PC-3 (cell line): ENCODE results near the gene SENP6. TPM values are rescaled to one million over a fixed set of nuclear protein-coding genes. Genes with fewer than 3 reads are reported as not detected.

ENCODE experiments used
- ATAC-seq: fragments of 200-7000 bp; cut with Tn5 transposase; 2 replicates; pipeline ENCODE4 v1.9.1; 2020; ENCODE audit warnings: mild to moderate bottlenecking, moderate library complexity
- BruUV-seq: library from RNA; stranded (reverse); fragments of 400-500 nt; replicated peaks from 2 replicates; lab custom pipeline; 2021; lab: Mats Ljungman, UMichigan
- CTCF ChIA-PET: fragments of 300-600 bp; sonication (Branson Sonifier 250); formaldehyde crosslinking; loops from one replicate; lab custom pipeline; 2022; ENCODE audit warnings: antibody characterized with exemption; lab: Charles Lee
- POLR2A ChIA-PET: fragments of 300-600 bp; sonication (Branson Sonifier 250); formaldehyde crosslinking; loops from one replicate; lab custom pipeline; 2022; ENCODE audit warnings: antibody characterized with exemption; ENCODE audit not compliant: unreplicated experiment; lab: Charles Lee
- DNase-seq: peaks from one replicate; pipeline ENCODE4 v3.0.0-alpha.2; 2015
- H2AFZ ChIP-seq: fragments of 300-600 bp; sonication (generic); 2 replicates; pipeline ENCODE4 v1.6.0; 2016; ENCODE audit warnings: antibody characterized with exemption, low read length
- H3F3A ChIP-seq: fragments of 300-600 bp; sonication (generic); one replicate; pipeline ENCODE4 v1.6.0; 2017; ENCODE audit warnings: antibody characterized with exemption, low read length, control low read depth, mild to moderate bottlenecking; ENCODE audit not compliant: unreplicated experiment
- H3K27ac ChIP-seq: fragments of 300-600 bp; sonication (generic); 2 replicates; pipeline ENCODE4 v1.5.1; 2016; ENCODE audit warnings: mild to moderate bottlenecking, low read length
- H3K27me3 ChIP-seq: fragments of 300-600 bp; sonication (generic); 2 replicates; pipeline ENCODE4 v1.6.1; 2016; ENCODE audit warnings: low read length, mixed read lengths
- H3K36me3 ChIP-seq: fragments of 300-600 bp; sonication (generic); 2 replicates; pipeline ENCODE4 v1.6.1; 2016; ENCODE audit warnings: low read depth, mixed run types, low read length, mixed read lengths
- H3K4me1 ChIP-seq: fragments of 300-600 bp; sonication (generic); 2 replicates; pipeline ENCODE4 v1.5.1; 2016; ENCODE audit warnings: low read length; ENCODE audit not compliant: insufficient read depth
- H3K4me2 ChIP-seq: fragments of 300-600 bp; sonication (generic); 2 replicates; pipeline ENCODE4 v1.6.0; 2016; ENCODE audit warnings: low read length
- H3K4me3 ChIP-seq: fragments of 300-600 bp; sonication (generic); 2 replicates; pipeline ENCODE4 v1.5.1; 2016; ENCODE audit warnings: mild to moderate bottlenecking, low read length, mixed read lengths
- H3K79me2 ChIP-seq: fragments of 300-600 bp; sonication (generic); 2 replicates; pipeline ENCODE4 v1.6.1; 2017; ENCODE audit warnings: low read length, mixed read lengths
- H3K9ac ChIP-seq: fragments of 300-600 bp; sonication (generic); 2 replicates; pipeline ENCODE4 v1.6.0; 2016; ENCODE audit warnings: mild to moderate bottlenecking, low read length
- H3K9me2 ChIP-seq: fragments of 300-600 bp; sonication (generic); replicated peaks from 2 replicates; pipeline ENCODE4 v1.6.1; 2016; ENCODE audit warnings: mixed run types, low read length, mixed read lengths
- H3K9me3 ChIP-seq: fragments of 300-600 bp; sonication (generic); 2 replicates; pipeline ENCODE4 v1.6.1; 2016; ENCODE audit warnings: low read length, mixed read lengths
- H4K20me1 ChIP-seq: fragments of 300-600 bp; sonication (generic); 2 replicates; pipeline ENCODE4 v1.6.1; 2016; ENCODE audit warnings: low read length, mixed read lengths
- EZH2 ChIP-seq: fragments of 300-600 bp; sonication (generic); IDR thresholded peaks from one replicate; pipeline ENCODE4 v1.6.1; 2017; ENCODE audit warnings: antibody characterized with exemption, mild to moderate bottlenecking, low read length; ENCODE audit not compliant: unreplicated experiment
- EZH2phosphoT487 ChIP-seq: fragments of 300-600 bp; sonication (generic); IDR thresholded peaks from 2 replicates; pipeline ENCODE4 v1.6.1; 2018; ENCODE audit warnings: mild to moderate bottlenecking, antibody characterized with exemption, low read length, borderline replicate concordance
- intact Hi-C: fragments of 100-400 bp; cut with micrococcal nuclease; formaldehyde crosslinking; loops from 2 replicates; pipeline ENCODE4 v1.9.0; 2023
- total RNA-seq: library from RNA; depleted of rRNA; stranded (reverse); fragments of >200 nt; gene quantifications from 2 replicates; pipeline ENCODE4 v1.2.3, GENCODE V29; 2014
- TF ChIP-seq, protein P1 (sequence below): fragments of 300-600 bp; sonication (generic); conservative IDR thresholded peaks from 2 replicates; pipeline ENCODE4 v1.5.1; 2017; ENCODE audit warnings: antibody characterized with exemption, low read depth, mild to moderate bottlenecking, low read length

Gene SENP6
- total RNA-seq, 1 experiment from 2014 or later = 36.3 TPM

DNA sequence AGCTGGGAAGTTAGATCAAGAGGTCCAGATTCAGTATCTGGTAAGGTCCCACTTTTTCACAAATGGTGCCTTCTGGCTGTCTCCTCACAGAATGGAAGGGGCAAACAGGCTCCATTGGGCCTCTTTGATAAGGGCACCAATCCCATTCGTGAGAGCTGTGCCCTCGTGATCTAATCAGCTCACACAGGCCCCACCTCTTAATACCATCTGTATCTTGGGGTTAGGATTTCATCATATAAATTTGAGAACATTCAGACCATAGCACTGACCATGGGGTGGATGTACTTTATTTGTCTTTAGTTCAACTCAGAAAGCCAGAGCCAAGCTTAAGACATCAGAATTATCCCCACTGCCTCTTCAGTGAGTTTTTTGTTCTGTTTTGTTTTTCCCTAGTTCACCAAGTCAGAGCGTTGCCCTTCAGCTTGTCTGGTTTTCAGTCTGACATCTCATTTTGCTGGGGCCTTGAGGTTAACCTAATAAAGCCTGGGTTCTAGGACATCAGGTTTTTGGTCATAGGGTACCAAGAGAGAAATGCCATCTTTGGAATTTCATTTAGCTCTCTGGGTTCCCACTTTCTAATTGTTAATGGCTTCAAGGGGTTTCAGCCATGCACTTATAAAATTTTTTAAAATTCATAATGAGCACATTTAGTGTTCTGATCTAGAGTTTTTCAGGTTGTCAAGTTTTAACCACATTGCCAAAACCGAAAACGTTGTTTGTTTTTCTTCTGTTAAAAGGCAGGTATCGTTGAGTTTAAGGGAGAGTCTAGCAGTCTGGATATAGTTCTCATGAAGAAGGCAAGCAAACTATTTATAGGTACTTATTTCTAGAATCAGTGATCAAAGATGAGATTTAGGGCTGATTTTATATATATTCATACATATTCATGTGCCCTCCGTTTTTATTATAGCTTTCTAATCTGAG lies 19.0 kb downstream of the SENP6 start:
- no peak for ATAC-seq
- H3K9me3 ChIP-seq = no peaks in the 10 kb centered on the region
- H3K27ac ChIP-seq = no peak overlapping the region
- intact Hi-C loops = no loop called here
- no peak for DNase-seq
- no peaks in the 10 kb centered on the region for H3K9me2 ChIP-seq
- peaks cover 80% of the 10 kb centered on the region for H3K79me2 ChIP-seq
- H3F3A ChIP-seq = no peaks in the 10 kb centered on the region
- H3K27me3 ChIP-seq = no peaks in the 10 kb centered on the region
- no peaks in the 10 kb centered on the region for H3K4me1 ChIP-seq
- peaks cover 35% of the 10 kb centered on the region; the same call in 1 of the 2 replicates for H4K20me1 ChIP-seq
- TF ChIP-seq EZH2 (no peak), EZH2phosphoT487 (no peak)
- TF ChIP-seq, protein P1, sequence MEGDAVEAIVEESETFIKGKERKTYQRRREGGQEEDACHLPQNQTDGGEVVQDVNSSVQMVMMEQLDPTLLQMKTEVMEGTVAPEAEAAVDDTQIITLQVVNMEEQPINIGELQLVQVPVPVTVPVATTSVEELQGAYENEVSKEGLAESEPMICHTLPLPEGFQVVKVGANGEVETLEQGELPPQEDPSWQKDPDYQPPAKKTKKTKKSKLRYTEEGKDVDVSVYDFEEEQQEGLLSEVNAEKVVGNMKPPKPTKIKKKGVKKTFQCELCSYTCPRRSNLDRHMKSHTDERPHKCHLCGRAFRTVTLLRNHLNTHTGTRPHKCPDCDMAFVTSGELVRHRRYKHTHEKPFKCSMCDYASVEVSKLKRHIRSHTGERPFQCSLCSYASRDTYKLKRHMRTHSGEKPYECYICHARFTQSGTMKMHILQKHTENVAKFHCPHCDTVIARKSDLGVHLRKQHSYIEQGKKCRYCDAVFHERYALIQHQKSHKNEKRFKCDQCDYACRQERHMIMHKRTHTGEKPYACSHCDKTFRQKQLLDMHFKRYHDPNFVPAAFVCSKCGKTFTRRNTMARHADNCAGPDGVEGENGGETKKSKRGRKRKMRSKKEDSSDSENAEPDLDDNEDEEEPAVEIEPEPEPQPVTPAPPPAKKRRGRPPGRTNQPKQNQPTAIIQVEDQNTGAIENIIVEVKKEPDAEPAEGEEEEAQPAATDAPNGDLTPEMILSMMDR = no peak
- H3K4me3 ChIP-seq = no peak overlapping the region
- POLR2A ChIA-PET = no interaction called here
- no peak overlapping the region for H3K9ac ChIP-seq
- CTCF ChIA-PET = no interaction called here
- BruUV-seq = no TSS peak
- H3K36me3 ChIP-seq = peaks cover 3% of the 10 kb centered on the region; the same call in 1 of the 2 replicates
- no peak overlapping the region for H3K4me2 ChIP-seq
- no peak overlapping the region for H2AFZ ChIP-seq

DNA sequence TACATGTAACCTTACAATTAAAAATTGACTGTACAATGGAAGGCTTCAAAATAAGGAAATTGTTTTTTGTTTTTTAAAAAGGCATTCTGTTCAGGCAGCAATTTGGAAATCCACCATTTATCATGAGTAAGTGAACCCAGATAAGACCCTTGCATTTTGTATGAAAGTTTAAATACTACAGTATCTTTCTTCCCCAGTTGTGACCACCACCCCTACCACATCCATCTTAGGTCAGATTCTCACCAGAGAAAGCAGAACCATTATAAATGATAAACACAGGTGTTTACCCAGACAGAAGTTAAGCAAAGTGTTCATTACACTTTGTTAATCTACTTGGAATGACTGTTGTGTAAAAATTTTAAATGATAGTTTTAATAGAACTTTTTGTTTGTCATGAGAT lies 20.2 kb downstream of the SENP6 start:
- no TSS peak for BruUV-seq
- Histone ChIP-seq H3K4me1 (no peaks in the 10 kb centered on the region), H3K79me2 (peaks cover 73% of the 10 kb centered on the region), H3K4me2 (no peak overlapping the region), H3K4me3 (no peak overlapping the region), H3K9ac (no peak overlapping the region), H3K9me2 (no peaks in the 10 kb centered on the region), H4K20me1 (peaks cover 30% of the 10 kb centered on the region; the same call in 1 of the 2 replicates), H2AFZ (no peak overlapping the region), H3K9me3 (no peaks in the 10 kb centered on the region), H3K27me3 (no peaks in the 10 kb centered on the region), H3F3A (no peaks in the 10 kb centered on the region), H3K36me3 (peaks cover 3% of the 10 kb centered on the region; the same call in 1 of the 2 replicates), H3K27ac (no peak overlapping the region)
- POLR2A ChIA-PET = no interaction called here
- CTCF ChIA-PET = no interaction called here
- ATAC-seq = no peak
- no peak for TF ChIP-seq EZH2phosphoT487
- DNase-seq = no peak
- intact Hi-C loops = no loop called here

DNA sequence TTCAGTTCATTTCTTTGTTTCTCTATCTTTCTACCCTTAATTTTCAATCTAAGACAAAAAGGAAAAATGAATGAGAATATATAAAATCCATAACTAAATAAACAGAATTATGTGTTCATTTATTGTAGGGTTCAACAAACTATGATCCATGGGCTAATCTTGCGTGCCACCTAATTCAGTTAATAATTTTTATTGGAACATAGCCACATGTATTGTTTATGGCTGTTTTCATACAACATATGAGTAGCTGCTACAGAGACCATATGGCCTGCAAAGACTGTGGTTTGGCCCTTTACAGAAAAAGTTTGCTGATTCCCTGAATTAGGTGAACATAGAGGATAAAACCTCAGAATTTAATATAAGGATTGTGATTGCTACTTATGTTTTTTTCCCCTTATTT lies 21.8 kb downstream of the SENP6 start:
- H3K9ac ChIP-seq = no peak overlapping the region
- H3K27ac ChIP-seq = no peak overlapping the region
- BruUV-seq = no TSS peak
- no peaks in the 10 kb centered on the region for H3K9me3 ChIP-seq
- ATAC-seq (no peak), DNase-seq (no peak)
- H3K4me1 ChIP-seq = no peaks in the 10 kb centered on the region
- peaks cover 56% of the 10 kb centered on the region for H3K79me2 ChIP-seq
- no peak overlapping the region for H3K4me2 ChIP-seq
- H2AFZ ChIP-seq = no peak overlapping the region
- H4K20me1 ChIP-seq = peaks cover 21% of the 10 kb centered on the region; the same call in 1 of the 2 replicates
- no peaks in the 10 kb centered on the region for H3K27me3 ChIP-seq
- TF ChIP-seq, protein P1 = no peak
- TF ChIP-seq EZH2phosphoT487 (no peak), EZH2 (no peak)
- H3F3A ChIP-seq = no peaks in the 10 kb centered on the region
- CTCF ChIA-PET = no interaction called here
- peaks cover 3% of the 10 kb centered on the region; the same call in 1 of the 2 replicates for H3K36me3 ChIP-seq
- POLR2A ChIA-PET = no interaction called here
- no peak overlapping the region for H3K4me3 ChIP-seq
- intact Hi-C loops = no loop called here
- no peaks in the 10 kb centered on the region for H3K9me2 ChIP-seq
